Parathyroid adenoma (tissue), 2 donors: ENCODE data around the gene NOS1AP.

Experiments used
- H2AFZ ChIP-seq: fragments of 300-600 bp; sonication (generic); one replicate; pipeline ENCODE4 v1.7.0; 2017; ENCODE audit warnings: antibody characterized with exemption, mild to moderate bottlenecking
- H3K27ac ChIP-seq: fragments of 300-600 bp; sonication (generic); one replicate; pipeline ENCODE4 v1.7.0; 2017
- H3K27me3 ChIP-seq: fragments of 300-600 bp; sonication (generic); one replicate; pipeline ENCODE4 v1.7.0; 2017; ENCODE audit warnings: low read length; ENCODE audit not compliant: control insufficient read depth, insufficient read depth
- H3K36me3 ChIP-seq: fragments of 300-600 bp; sonication (generic); one replicate; pipeline ENCODE4 v1.7.0; 2017; ENCODE audit warnings: low read length; ENCODE audit not compliant: control insufficient read depth, insufficient read depth
- H3K4me1 ChIP-seq: fragments of 300-600 bp; sonication (generic); one replicate; pipeline ENCODE4 v1.7.0; 2017; ENCODE audit warnings: control low read depth
- H3K4me2 ChIP-seq: fragments of 300-600 bp; sonication (generic); one replicate; pipeline ENCODE4 v1.7.0; 2017; ENCODE audit warnings: low read length
- H3K4me3 ChIP-seq: fragments of 300-600 bp; sonication (generic); one replicate; pipeline ENCODE4 v1.7.0; 2017; ENCODE audit warnings: low read depth, low read length
- H3K79me2 ChIP-seq: fragments of 300-600 bp; sonication (generic); one replicate; pipeline ENCODE4 v1.7.0; 2017; ENCODE audit warnings: control low read depth
- H3K9ac ChIP-seq: fragments of 300-600 bp; sonication (generic); one replicate; pipeline ENCODE4 v1.7.0; 2017; ENCODE audit warnings: mild to moderate bottlenecking
- H3K9me3 ChIP-seq: fragments of 300-600 bp; sonication (generic); one replicate; pipeline ENCODE4 v1.7.0; 2017; ENCODE audit warnings: low read length; ENCODE audit not compliant: control insufficient read depth
- TF ChIP-seq, protein P1 (sequence below): fragments of 300-600 bp; sonication (generic); IDR thresholded peaks from one replicate; pipeline ENCODE4 v1.7.0; 2017; ENCODE audit warnings: antibody characterized with exemption, mild to moderate bottlenecking
- donor health status: primary hyperparathyroidism.

Gene NOS1AP

DNA sequence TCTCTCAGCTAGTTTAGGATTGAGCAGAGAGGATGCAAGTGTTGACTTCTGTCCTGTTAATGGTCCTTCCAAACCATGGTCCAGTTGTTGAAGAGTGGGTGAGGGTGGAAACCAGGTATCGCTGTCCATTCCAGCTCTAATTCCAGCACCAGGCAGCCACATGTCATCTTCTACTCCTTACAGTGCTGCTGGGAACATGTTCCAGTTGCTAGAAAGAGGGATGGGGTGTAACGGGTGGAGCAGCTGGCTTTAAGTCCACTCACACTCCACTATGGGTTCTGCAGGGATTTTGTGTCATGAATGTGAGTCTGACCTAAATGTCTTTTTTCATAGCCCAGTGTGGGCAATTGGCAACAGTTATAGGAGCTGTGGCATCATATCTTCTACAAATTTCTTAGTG, 25.2 kb downstream of the NOS1AP start:
- H3K27me3 ChIP-seq: no peaks in the 10 kb centered on the region
- TF ChIP-seq, protein P1, sequence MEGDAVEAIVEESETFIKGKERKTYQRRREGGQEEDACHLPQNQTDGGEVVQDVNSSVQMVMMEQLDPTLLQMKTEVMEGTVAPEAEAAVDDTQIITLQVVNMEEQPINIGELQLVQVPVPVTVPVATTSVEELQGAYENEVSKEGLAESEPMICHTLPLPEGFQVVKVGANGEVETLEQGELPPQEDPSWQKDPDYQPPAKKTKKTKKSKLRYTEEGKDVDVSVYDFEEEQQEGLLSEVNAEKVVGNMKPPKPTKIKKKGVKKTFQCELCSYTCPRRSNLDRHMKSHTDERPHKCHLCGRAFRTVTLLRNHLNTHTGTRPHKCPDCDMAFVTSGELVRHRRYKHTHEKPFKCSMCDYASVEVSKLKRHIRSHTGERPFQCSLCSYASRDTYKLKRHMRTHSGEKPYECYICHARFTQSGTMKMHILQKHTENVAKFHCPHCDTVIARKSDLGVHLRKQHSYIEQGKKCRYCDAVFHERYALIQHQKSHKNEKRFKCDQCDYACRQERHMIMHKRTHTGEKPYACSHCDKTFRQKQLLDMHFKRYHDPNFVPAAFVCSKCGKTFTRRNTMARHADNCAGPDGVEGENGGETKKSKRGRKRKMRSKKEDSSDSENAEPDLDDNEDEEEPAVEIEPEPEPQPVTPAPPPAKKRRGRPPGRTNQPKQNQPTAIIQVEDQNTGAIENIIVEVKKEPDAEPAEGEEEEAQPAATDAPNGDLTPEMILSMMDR: no peak
- no peaks in the 10 kb centered on the region for H3K9me3 ChIP-seq
- no peak overlapping the region for H3K9ac ChIP-seq
- H3K36me3 ChIP-seq: no peaks in the 10 kb centered on the region
- no peaks in the 10 kb centered on the region for H3K4me1 ChIP-seq
- no peak overlapping the region for H3K27ac ChIP-seq
- H3K4me3 ChIP-seq: no peak overlapping the region
- H3K79me2 ChIP-seq: no peaks in the 10 kb centered on the region
- no peak overlapping the region for H2AFZ ChIP-seq
- no peak overlapping the region for H3K4me2 ChIP-seq

DNA sequence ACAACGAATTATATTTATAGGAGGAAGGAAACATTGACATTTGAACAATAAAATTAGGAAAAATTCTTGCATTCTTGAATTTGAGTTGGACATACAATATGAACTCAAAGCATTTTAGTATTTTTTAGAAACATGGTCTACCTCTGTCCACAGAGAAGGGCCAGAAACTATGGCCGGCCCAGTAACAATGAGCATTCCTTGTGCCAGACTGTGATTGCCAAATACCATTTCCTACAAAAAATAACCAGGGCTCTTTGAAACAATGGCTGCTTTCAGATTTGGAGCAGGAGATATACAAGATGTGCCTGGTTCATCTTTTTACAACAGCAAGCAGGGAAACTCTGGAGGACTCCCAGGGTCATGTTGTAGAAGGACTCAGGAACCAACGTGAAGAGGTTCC, 38.4 kb downstream of the NOS1AP start:
- Histone ChIP-seq H3K4me2 (no peak overlapping the region), H3K4me3 (no peak overlapping the region), H2AFZ (no peak overlapping the region), H3K9me3 (no peaks in the 10 kb centered on the region), H3K36me3 (no peaks in the 10 kb centered on the region), H3K79me2 (no peaks in the 10 kb centered on the region), H3K9ac (no peak overlapping the region), H3K4me1 (no peaks in the 10 kb centered on the region), H3K27ac (no peak overlapping the region), H3K27me3 (no peaks in the 10 kb centered on the region)
- TF ChIP-seq, protein P1: no peak

DNA sequence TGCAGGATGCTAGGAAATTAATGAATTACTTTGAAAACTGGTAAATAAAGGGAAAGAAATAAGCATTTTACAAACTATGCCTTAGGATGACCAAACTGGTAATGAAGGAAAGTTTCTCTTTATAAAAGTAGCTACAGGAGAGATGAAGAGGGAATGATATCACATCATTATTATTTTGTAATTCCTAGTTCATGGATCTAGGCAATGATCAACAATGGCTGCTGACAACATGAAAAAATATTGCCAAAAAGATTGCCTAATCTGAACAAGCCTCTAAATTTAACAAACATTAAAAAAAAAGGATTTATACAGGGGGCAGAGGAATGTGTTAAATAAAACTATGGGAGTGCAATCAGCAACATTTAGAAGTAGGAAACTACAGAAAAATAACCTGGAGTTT, 38.9 kb downstream of the NOS1AP start:
- Histone ChIP-seq H3K4me3 (no peak overlapping the region), H3K79me2 (no peaks in the 10 kb centered on the region)

DNA sequence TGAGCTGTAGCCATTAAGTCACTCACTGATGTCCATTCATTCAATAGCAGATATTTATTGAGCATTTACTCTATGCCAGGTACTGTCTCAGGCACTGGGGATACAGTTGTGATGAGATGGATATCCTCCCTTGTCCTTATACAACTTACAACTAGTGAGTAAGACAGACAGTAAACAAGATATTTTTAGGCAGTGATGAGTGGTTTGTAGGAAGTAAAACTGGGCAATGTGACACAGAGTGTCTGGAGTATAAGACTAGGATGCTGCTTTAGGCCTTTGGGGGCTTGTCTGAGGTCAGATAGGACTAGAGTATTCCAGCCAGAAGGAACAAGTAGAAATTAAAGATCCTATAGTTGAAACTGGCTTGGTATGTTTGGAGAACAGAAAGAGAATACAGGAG, 41.4 kb downstream of the NOS1AP start:
- Histone ChIP-seq H3K79me2 (no peaks in the 10 kb centered on the region), H3K27ac (no peak overlapping the region)

More for the DNA sequence above, 38.9 kb downstream of the NOS1AP start:
- Histone ChIP-seq H3K27ac (no peak overlapping the region), H2AFZ (no peak overlapping the region), H3K36me3 (no peaks in the 10 kb centered on the region), H3K9me3 (no peaks in the 10 kb centered on the region), H3K9ac (no peak overlapping the region), H3K4me1 (no peaks in the 10 kb centered on the region), H3K27me3 (no peaks in the 10 kb centered on the region), H3K4me2 (no peak overlapping the region)
- TF ChIP-seq, protein P1: no peak

DNA sequence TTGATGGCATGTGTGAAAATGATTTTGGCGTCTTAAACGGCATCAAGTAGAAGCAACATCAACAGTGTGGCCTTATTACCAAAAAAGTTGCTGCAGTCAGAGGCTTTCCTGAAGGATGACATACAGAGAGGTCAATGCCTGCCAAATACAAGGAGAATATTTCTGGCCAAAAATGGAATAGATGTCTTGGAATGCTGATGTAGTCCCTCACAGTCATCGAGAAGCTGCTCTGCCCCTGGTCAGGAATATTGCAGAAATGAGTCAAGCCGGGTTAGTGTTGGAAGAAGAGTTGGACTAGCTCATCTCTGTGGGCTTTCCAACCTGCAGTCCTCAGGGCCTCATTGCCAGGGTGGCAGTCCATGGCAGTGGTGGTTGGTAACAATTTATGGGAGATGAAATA, 42.1 kb downstream of the NOS1AP start:
- Histone ChIP-seq H3K27me3 (no peaks in the 10 kb centered on the region), H3K9ac (no peak overlapping the region), H3K79me2 (no peaks in the 10 kb centered on the region), H2AFZ (no peak overlapping the region), H3K36me3 (no peaks in the 10 kb centered on the region), H3K4me1 (no peaks in the 10 kb centered on the region), H3K9me3 (no peaks in the 10 kb centered on the region), H3K4me2 (no peak overlapping the region), H3K4me3 (no peak overlapping the region), H3K27ac (no peak overlapping the region)
- TF ChIP-seq, protein P1: no peak

More for the DNA sequence above, 41.4 kb downstream of the NOS1AP start:
- H3K4me1 ChIP-seq: no peaks in the 10 kb centered on the region
- TF ChIP-seq, protein P1: no peak
- no peak overlapping the region for H3K9ac ChIP-seq
- H3K36me3 ChIP-seq: no peaks in the 10 kb centered on the region
- no peaks in the 10 kb centered on the region for H3K27me3 ChIP-seq
- H3K4me3 ChIP-seq: no peak overlapping the region
- H3K4me2 ChIP-seq: no peak overlapping the region
- H3K9me3 ChIP-seq: no peaks in the 10 kb centered on the region
- no peak overlapping the region for H2AFZ ChIP-seq
